Liver (tissue), 9 donors: ENCODE results near the gene DHX9. TPM values are rescaled to one million over a fixed set of nuclear protein-coding genes. Genes with fewer than 3 reads are reported as not detected.

Experiments
- DNase-seq: peaks from one replicate; pipeline ENCODE4 v3.0.0-alpha.2; 2017; ENCODE audit warnings: low spot score
- H3K27ac ChIP-seq, 2 donors: one replicate each; pipeline ENCODE4 v1.7.0; 2013; ENCODE audit warnings: inconsistent platforms in 2 of 2, low read length in 2 of 2, control low read depth in 1 of 2, low read depth in 1 of 2, mild to moderate bottlenecking in 1 of 2
- H3K27me3 ChIP-seq, 4 donors: one replicate each; pipeline versions ENCODE4 v1.6.1 to v1.7.0; 2013; ENCODE audit warnings: low read length in 3 of 4, inconsistent platforms in 1 of 4, mild to moderate bottlenecking in 1 of 4, moderate library complexity in 1 of 4; ENCODE audit not compliant: control insufficient read depth in 4 of 4, insufficient read depth in 4 of 4
- H3K36me3 ChIP-seq, 4 donors: one replicate each; pipeline versions ENCODE4 v1.6.1 to v1.7.0; 2013; ENCODE audit warnings: low read length in 3 of 4, mild to moderate bottlenecking in 3 of 4, low read depth in 1 of 4, moderate library complexity in 1 of 4; ENCODE audit not compliant: control insufficient read depth in 4 of 4, insufficient read depth in 3 of 4
- H3K4me1 ChIP-seq, 4 donors: one replicate each; pipeline versions ENCODE4 v1.6.1 to v1.7.0; 2013; ENCODE audit warnings: low read length in 3 of 4, mild to moderate bottlenecking in 3 of 4, moderate library complexity in 1 of 4; ENCODE audit not compliant: control insufficient read depth in 4 of 4, insufficient read depth in 4 of 4
- H3K4me3 ChIP-seq, 3 donors: one replicate each; pipeline versions ENCODE4 v1.6.1 to v1.7.0; 2013; ENCODE audit warnings: low read length in 3 of 3, control low read depth in 1 of 3, low read depth in 1 of 3, mild to moderate bottlenecking in 1 of 3
- H3K9ac ChIP-seq, 2 donors: one replicate each; pipeline ENCODE4 v1.7.0; 2013; ENCODE audit warnings: low read length in 2 of 2, mild to moderate bottlenecking in 2 of 2, moderate library complexity in 2 of 2, control low read depth in 1 of 2, low read depth in 1 of 2
- H3K9me3 ChIP-seq, 4 donors: one replicate each; pipeline versions ENCODE4 v1.6.1 to v1.7.0; 2013; ENCODE audit warnings: low read length in 3 of 4; ENCODE audit not compliant: control insufficient read depth in 4 of 4
- EGR1 ChIP-seq, 2 donors: IDR thresholded peaks; 2 replicates each; pipeline ENCODE4 v1.6.1; 2016 to 2018; ENCODE audit warnings: antibody characterized with exemption in 2 of 2, low read depth in 2 of 2
- FOXA1 ChIP-seq: IDR thresholded peaks from 2 replicates; pipeline ENCODE4 v1.6.1; 2016; ENCODE audit warnings: antibody characterized with exemption
- FOXA2 ChIP-seq: IDR thresholded peaks from 2 replicates; pipeline ENCODE4 v1.6.1; 2016; ENCODE audit warnings: antibody characterized with exemption
- GABPA ChIP-seq, 2 donors: IDR thresholded peaks in 1 of 2; conservative IDR thresholded peaks in 1 of 2; 2 replicates each; pipeline ENCODE4 v1.6.1; 2016; ENCODE audit warnings: antibody characterized with exemption in 2 of 2, mild to moderate bottlenecking in 1 of 2, moderate library complexity in 1 of 2
- HNF4A ChIP-seq, 2 donors: conservative IDR thresholded peaks; 2 replicates each; pipeline ENCODE4 v1.6.1; 2016; ENCODE audit warnings: antibody characterized with exemption in 2 of 2, mild to moderate bottlenecking in 2 of 2
- HNF4G ChIP-seq: IDR thresholded peaks from 2 replicates; pipeline ENCODE4 v1.6.1; 2016; ENCODE audit warnings: antibody characterized with exemption
- NR2F2 ChIP-seq: IDR thresholded peaks from 2 replicates; pipeline ENCODE4 v1.6.1; 2016; ENCODE audit warnings: antibody characterized with exemption
- RAD21 ChIP-seq, 2 donors: IDR thresholded peaks; 2 replicates each; pipeline ENCODE4 v1.6.1; 2016; ENCODE audit warnings: antibody characterized with exemption in 2 of 2, mild to moderate bottlenecking in 2 of 2
- RXRA ChIP-seq, 2 donors: IDR thresholded peaks; 2 replicates each; pipeline ENCODE4 v1.6.1; 2017 to 2018; ENCODE audit warnings: antibody characterized with exemption in 2 of 2, mild to moderate bottlenecking in 1 of 2
- SP1 ChIP-seq: IDR thresholded peaks from 2 replicates; pipeline ENCODE4 v1.6.1; 2018; ENCODE audit warnings: antibody characterized with exemption, mild to moderate bottlenecking
- TAF1 ChIP-seq: conservative IDR thresholded peaks from 2 replicates; pipeline ENCODE4 v1.6.1; 2016; ENCODE audit warnings: antibody characterized with exemption, mild to moderate bottlenecking
- YY1 ChIP-seq: IDR thresholded peaks from 2 replicates; pipeline ENCODE4 v1.6.1; 2016; ENCODE audit warnings: antibody characterized with exemption, mild to moderate bottlenecking
- WGBS: extraction: QIAGEN DNeasy Blood & Tissue Kit; methylation state at CpG from one replicate; pipeline ENCODE4 v1.1.7; 2013; 5-methylcytosine and 5-hydroxymethylcytosine counted together
- polyA plus RNA-seq, 2 donors: library from polyadenylated mRNA; stranded (reverse) in 1 of 2; unstranded in 1 of 2; fragments of 200-250 nt in 1 of 2; fragments of >200 nt in 1 of 2; fragmentation: Nextera tagmentation in 1 of 2; extraction: Ambion mirVana in 1 of 2; gene quantifications; one replicate each; pipeline versions ENCODE4 v1.2.1 to v1.2.3, GENCODE V29; 2013 to 2015
- total RNA-seq, 2 donors: library from RNA; depleted of rRNA; stranded (reverse); fragments of >200 nt; gene quantifications; one replicate each; pipeline ENCODE4 v1.2.3, GENCODE V29; 2014
- TF ChIP-seq, protein P1 (sequence below): IDR thresholded peaks from 2 replicates; pipeline ENCODE4 v1.6.1; 2016; ENCODE audit warnings: antibody characterized with exemption
- TF ChIP-seq, protein P2 (sequence below): fragments of 150-350 bp; IDR thresholded peaks from 2 replicates; pipeline ENCODE4 v1.5.1; 2017; ENCODE audit warnings: improper control_type of control experiment, low read depth, low read length; ENCODE audit not compliant: missing input control
- TF ChIP-seq, protein P3 (sequence below): IDR thresholded peaks from 2 replicates; pipeline ENCODE4 v1.6.1; 2016; ENCODE audit warnings: antibody characterized with exemption
- TF ChIP-seq, protein P4 (sequence below): IDR thresholded peaks from 2 replicates; pipeline ENCODE4 v1.6.1; 2016; ENCODE audit warnings: antibody characterized with exemption
- donor health status: healthy.
- donor health status: healthy.
- donor health status: healthy.
- donor health status: healthy.
- donor health status: healthy.

The DHX9 gene
- total and polyA plus RNA-seq, 4 donors, result 23.1 to 108 (median 47.3) TPM

DNA sequence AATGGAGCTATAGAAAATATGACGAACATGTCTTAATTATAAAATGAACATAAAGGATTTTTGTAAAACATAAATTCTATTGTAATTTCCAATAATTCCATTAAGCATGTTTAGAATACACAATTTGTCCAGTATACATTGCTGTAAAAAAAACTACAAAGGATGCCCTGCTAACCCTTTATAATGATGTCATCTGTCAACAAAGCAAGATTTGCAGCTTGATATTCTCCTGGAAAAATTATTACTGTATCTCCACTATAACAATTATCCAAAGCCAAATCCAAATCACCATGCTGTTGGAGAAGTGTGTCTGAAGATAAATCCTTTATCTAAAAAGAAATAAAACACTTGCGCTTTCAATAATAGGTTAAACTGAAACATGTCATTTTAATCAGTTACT, 66.2 kb downstream of the DHX9 start:
- Histone ChIP-seq H3K27ac (no peak overlapping the region), H3K4me1 (no peaks in the 10 kb centered on the region), H3K9ac (no peak overlapping the region), H3K27me3 (no peaks in the 10 kb centered on the region), H3K4me3 (no peak overlapping the region), H3K9me3 (no peaks in the 10 kb centered on the region), H3K36me3 (no peaks in the 10 kb centered on the region)
- TF ChIP-seq HNF4G (no peak), TAF1 (no peak), GABPA (IDR thresholded peaks at IDR 0.05 in 1 of 2, conservative IDR thresholded peaks at IDR 0.05 in 1 of 2) (no peak), RXRA (IDR thresholded peaks at IDR 0.05) (no peak), RAD21 (IDR thresholded peaks at IDR 0.05) (no peak), FOXA2 (no peak), SP1 (no peak), NR2F2 (no peak)
- TF ChIP-seq, protein P1, sequence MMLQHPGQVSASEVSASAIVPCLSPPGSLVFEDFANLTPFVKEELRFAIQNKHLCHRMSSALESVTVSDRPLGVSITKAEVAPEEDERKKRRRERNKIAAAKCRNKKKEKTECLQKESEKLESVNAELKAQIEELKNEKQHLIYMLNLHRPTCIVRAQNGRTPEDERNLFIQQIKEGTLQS, result no peak
- TF ChIP-seq, protein P2, sequence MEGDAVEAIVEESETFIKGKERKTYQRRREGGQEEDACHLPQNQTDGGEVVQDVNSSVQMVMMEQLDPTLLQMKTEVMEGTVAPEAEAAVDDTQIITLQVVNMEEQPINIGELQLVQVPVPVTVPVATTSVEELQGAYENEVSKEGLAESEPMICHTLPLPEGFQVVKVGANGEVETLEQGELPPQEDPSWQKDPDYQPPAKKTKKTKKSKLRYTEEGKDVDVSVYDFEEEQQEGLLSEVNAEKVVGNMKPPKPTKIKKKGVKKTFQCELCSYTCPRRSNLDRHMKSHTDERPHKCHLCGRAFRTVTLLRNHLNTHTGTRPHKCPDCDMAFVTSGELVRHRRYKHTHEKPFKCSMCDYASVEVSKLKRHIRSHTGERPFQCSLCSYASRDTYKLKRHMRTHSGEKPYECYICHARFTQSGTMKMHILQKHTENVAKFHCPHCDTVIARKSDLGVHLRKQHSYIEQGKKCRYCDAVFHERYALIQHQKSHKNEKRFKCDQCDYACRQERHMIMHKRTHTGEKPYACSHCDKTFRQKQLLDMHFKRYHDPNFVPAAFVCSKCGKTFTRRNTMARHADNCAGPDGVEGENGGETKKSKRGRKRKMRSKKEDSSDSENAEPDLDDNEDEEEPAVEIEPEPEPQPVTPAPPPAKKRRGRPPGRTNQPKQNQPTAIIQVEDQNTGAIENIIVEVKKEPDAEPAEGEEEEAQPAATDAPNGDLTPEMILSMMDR, result no peak
- TF ChIP-seq, protein P3, sequence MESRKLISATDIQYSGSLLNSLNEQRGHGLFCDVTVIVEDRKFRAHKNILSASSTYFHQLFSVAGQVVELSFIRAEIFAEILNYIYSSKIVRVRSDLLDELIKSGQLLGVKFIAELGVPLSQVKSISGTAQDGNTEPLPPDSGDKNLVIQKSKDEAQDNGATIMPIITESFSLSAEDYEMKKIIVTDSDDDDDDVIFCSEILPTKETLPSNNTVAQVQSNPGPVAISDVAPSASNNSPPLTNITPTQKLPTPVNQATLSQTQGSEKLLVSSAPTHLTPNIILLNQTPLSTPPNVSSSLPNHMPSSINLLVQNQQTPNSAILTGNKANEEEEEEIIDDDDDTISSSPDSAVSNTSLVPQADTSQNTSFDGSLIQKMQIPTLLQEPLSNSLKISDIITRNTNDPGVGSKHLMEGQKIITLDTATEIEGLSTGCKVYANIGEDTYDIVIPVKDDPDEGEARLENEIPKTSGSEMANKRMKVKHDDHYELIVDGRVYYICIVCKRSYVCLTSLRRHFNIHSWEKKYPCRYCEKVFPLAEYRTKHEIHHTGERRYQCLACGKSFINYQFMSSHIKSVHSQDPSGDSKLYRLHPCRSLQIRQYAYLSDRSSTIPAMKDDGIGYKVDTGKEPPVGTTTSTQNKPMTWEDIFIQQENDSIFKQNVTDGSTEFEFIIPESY, result no peak
- TF ChIP-seq, protein P4, sequence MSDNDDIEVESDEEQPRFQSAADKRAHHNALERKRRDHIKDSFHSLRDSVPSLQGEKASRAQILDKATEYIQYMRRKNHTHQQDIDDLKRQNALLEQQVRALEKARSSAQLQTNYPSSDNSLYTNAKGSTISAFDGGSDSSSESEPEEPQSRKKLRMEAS, result no peak
- no peak for DNase-seq
- 93% methylated on average over 2 of the region's 2 CpGs for WGBS

DNA sequence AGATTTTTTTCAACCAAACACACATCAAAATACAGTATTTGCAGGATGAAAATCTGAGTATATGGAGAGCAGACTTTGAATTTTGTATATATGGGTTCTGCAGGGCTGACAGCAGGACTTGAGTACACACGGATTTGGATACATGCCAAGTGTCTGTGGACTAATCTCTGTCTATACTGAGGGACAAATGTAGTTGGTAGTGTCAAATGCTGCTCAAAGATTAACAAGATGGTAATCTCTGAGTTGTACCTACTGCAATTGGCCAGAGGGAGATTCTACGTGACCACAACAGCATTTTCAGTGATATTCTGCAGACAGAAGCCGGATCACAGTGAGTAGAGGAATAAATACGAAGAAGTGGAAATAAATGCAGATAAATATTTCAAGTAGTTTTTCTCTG, 70.4 kb downstream of the DHX9 start:
- no peaks in the 10 kb centered on the region for H3K27me3 ChIP-seq
- H3K4me3 ChIP-seq, result no peak overlapping the region
- no peak overlapping the region for H3K27ac ChIP-seq
- TF ChIP-seq TAF1 (no peak), RAD21 (IDR thresholded peaks at IDR 0.05) (no peak), YY1 (no peak), GABPA (IDR thresholded peaks at IDR 0.05 in 1 of 2, conservative IDR thresholded peaks at IDR 0.05 in 1 of 2) (no peak), HNF4G (no peak), HNF4A (conservative IDR thresholded peaks at IDR 0.05) (no peak), FOXA1 (no peak), NR2F2 (no peak), FOXA2 (no peak), EGR1 (IDR thresholded peaks at IDR 0.05; ENCODE audit: low read depth in 2 of 2) (no peak)
- TF ChIP-seq, protein P3, result no peak
- TF ChIP-seq, protein P4, result no peak
- 65% methylated on average over 4 of the region's 4 CpGs for WGBS
- peaks cover 0 to 2% (median 1%) of the 10 kb centered on the region in 4 donors for H3K9me3 ChIP-seq
- DNase-seq, result no peak
- no peak overlapping the region for H3K9ac ChIP-seq
- H3K4me1 ChIP-seq, result no peaks in the 10 kb centered on the region
- H3K36me3 ChIP-seq, result no peaks in the 10 kb centered on the region
